Gastrocnemius medialis (tissue), 4 donors: ENCODE results near the gene SLC45A2. TPM values are rescaled to one million over a fixed set of nuclear protein-coding genes. Genes with fewer than 3 reads are reported as not detected.

Source experiments
- ATAC-seq, 2 donors: fragments of 150-250 bp; one replicate each; pipeline ENCODE4 v1.9.1; 2016
- DNase-seq, 2 donors: peaks; one replicate each; pipeline ENCODE4 v3.0.0-alpha.2; 2019
- H3K27ac ChIP-seq, 4 donors: fragments of 200-600 bp; sonication (generic); 1 replicate in 1 of 4; 2 replicates in 3 of 4; pipeline ENCODE4 v1.5.1; 2016 to 2018; ENCODE audit warnings: mild to moderate bottlenecking in 2 of 4, moderate library complexity in 1 of 4
- H3K27me3 ChIP-seq, 3 donors: fragments of 200-600 bp; sonication (generic) in 2 of 3; 1 replicate in 1 of 3; 2 replicates in 2 of 3; pipeline versions ENCODE4 v1.5.1 to v1.6.0; 2016 to 2019; ENCODE audit warnings: mild to moderate bottlenecking in 1 of 3, moderate library complexity in 1 of 3
- H3K36me3 ChIP-seq, 2 donors: fragments of 200-600 bp; sonication (generic) in 1 of 2; one replicate each; pipeline ENCODE4 v1.5.1; 2017 to 2018
- H3K4me1 ChIP-seq, 2 donors: fragments of 200-600 bp; sonication (generic) in 1 of 2; one replicate each; pipeline ENCODE4 v1.5.1; 2016 to 2017; ENCODE audit warnings: mild to moderate bottlenecking in 2 of 2
- H3K4me3 ChIP-seq, 4 donors: fragments of 200-600 bp; sonication (generic) in 3 of 4; 1 replicate in 1 of 4; 2 replicates in 3 of 4; pipeline ENCODE4 v1.5.1; 2016 to 2019; ENCODE audit warnings: mild to moderate bottlenecking in 2 of 4
- H3K9me3 ChIP-seq, 3 donors: fragments of 200-600 bp; sonication (generic) in 2 of 3; 1 replicate in 1 of 3; 2 replicates in 2 of 3; pipeline ENCODE4 v1.5.1; 2016 to 2019
- CTCF ChIP-seq, 5 experiments: fragments of 450-650 bp in 3 of 5; fragments of 200-600 bp in 2 of 5; sonication (generic) in 2 of 5; IDR thresholded peaks in 4 of 5; conservative IDR thresholded peaks in 1 of 5; 1 replicate in 4 of 5; 2 replicates in 1 of 5; pipeline ENCODE4 v1.5.1; 2016 to 2019; ENCODE audit warnings: antibody characterized with exemption in 5 of 5, mild to moderate bottlenecking in 3 of 5, moderate library complexity in 3 of 5
- POLR2A ChIP-seq, 2 donors: fragments of 450-650 bp; IDR thresholded peaks; one replicate each; pipeline ENCODE4 v1.6.1; 2017; ENCODE audit warnings: antibody characterized with exemption in 2 of 2, mild to moderate bottlenecking in 2 of 2, moderate library complexity in 2 of 2
- in situ Hi-C, 4 donors: fragments of 200-750 bp; cut with MboI; loops; one replicate each; pipeline versions ENCODE4 v1.15.0 to v1.8.0; 2017; ENCODE audit warnings: low sequenced_read_pairs in 4 of 4
- intact Hi-C: fragments of 100-400 bp; cut with DNase I; formaldehyde crosslinking; loops from one replicate; pipeline ENCODE4 v1.15.1; 2023; ENCODE audit warnings: low total_unique reads
- total RNA-seq, 4 donors: library from RNA; depleted of rRNA; stranded (reverse); fragments of >200 nt; gene quantifications; one replicate each; pipeline versions ENCODE4 v1.1.0 to v1.2.3, GENCODE V29; 2016

The SLC45A2 gene
- total RNA-seq, 4 donors from 2014 or later = not detected

GRCh38 chr5:34015120-34015822, 30.8 kb upstream of the SLC45A2 start:
- Histone ChIP-seq H3K4me1 (no peaks in the 10 kb centered on the region), H3K27me3 (no peaks in the 10 kb centered on the region), H3K9me3 (no peaks in the 10 kb centered on the region), H3K4me3 (no peak overlapping the region), H3K36me3 (no peaks in the 10 kb centered on the region), H3K27ac (no peak overlapping the region)
- intact Hi-C loops = no loop called here
- in situ Hi-C loops = loop anchor here in 3 of 4 donors (25.0 kb wide), 2 partner anchors 447 to 897 kb away; partner anchors contain the start of genes BRIX1 (in 2 of the 3) and RAD1 (in 2 of the 3)
- TF ChIP-seq POLR2A (IDR thresholded peaks at IDR 0.05) (no peak), CTCF (IDR thresholded peaks at IDR 0.05 in 4 of 5, conservative IDR thresholded peaks at IDR 0.05 in 1 of 5) (no peak)
- DNase-seq = no peak
- ATAC-seq = no peak

- H3K27ac ChIP-seq = no peak overlapping the region
- no peaks in the 10 kb centered on the region for H3K9me3 ChIP-seq
- TF ChIP-seq POLR2A (IDR thresholded peaks at IDR 0.05) = no peak
- no peak for TF ChIP-seq CTCF (IDR thresholded peaks at IDR 0.05 in 4 of 5, conservative IDR thresholded peaks at IDR 0.05 in 1 of 5)
- ATAC-seq (no peak), DNase-seq (no peak)
- in situ Hi-C loops (loop anchor here in 3 of 4 donors (25.0 kb wide), 2 partner anchors 448 to 898 kb away; partner anchors contain the start of genes BRIX1 (in 2 of the 3) and RAD1 (in 2 of the 3)), intact Hi-C loops (no loop called here)
- no peaks in the 10 kb centered on the region for H3K27me3 ChIP-seq
- no peaks in the 10 kb centered on the region for H3K4me1 ChIP-seq
- H3K4me3 ChIP-seq = no peak overlapping the region
- no peaks in the 10 kb centered on the region for H3K36me3 ChIP-seq
Observed at GRCh38 chr5:34014626-34015025, 30.1 kb upstream of the SLC45A2 start.

DNA sequence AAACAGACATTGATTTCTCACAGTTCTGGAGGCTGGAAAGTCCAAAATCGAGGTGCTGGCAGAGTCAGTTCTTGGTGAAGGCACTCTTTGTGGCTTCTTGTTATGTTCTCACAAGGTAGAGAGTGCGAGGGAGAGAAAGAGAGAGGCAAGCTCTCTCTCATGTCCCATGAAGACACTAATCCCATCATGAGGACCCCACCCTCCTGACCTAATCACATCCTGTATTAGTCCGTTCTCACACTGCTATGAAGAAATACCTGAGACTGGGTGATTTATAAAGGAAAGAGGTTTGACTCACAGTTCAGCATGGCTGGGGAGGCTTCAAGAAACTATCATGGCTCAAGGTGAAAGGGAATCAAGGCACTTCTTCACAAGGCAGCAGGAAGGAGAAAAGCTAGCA, 29.1 kb upstream of the SLC45A2 start:
- H3K4me3 ChIP-seq = no peak overlapping the region
- H3K36me3 ChIP-seq = no peaks in the 10 kb centered on the region
- intact Hi-C loops (no loop called here), in situ Hi-C loops (loop anchor here in 3 of 4 donors (25.0 kb wide), 2 partner anchors 449 to 899 kb away; partner anchors contain the start of genes BRIX1 (in 2 of the 3) and RAD1 (in 2 of the 3))
- no peak overlapping the region for H3K27ac ChIP-seq
- ATAC-seq (no peak), DNase-seq (no peak)
- peaks cover 4 to 5% of the 10 kb centered on the region in 2 donors for H3K4me1 ChIP-seq
- no peaks in the 10 kb centered on the region for H3K9me3 ChIP-seq
- no peaks in the 10 kb centered on the region for H3K27me3 ChIP-seq
- TF ChIP-seq POLR2A (IDR thresholded peaks at IDR 0.05) (no peak), CTCF (IDR thresholded peaks at IDR 0.05 in 4 of 5, conservative IDR thresholded peaks at IDR 0.05 in 1 of 5) (no peak)

- no peak for DNase-seq
- H3K4me3 ChIP-seq = no peak overlapping the region
- peaks cover 5 to 6% of the 10 kb centered on the region in 2 donors for H3K4me1 ChIP-seq
- intact Hi-C loops (no loop called here), in situ Hi-C loops (loop anchor here in 3 of 4 donors (25.0 kb wide), 2 partner anchors 450 to 900 kb away; partner anchors contain the start of genes BRIX1 (in 2 of the 3) and RAD1 (in 2 of the 3))
- H3K36me3 ChIP-seq = no peaks in the 10 kb centered on the region
- ATAC-seq = no peak
- H3K9me3 ChIP-seq = no peaks in the 10 kb centered on the region
- no peaks in the 10 kb centered on the region for H3K27me3 ChIP-seq
- H3K27ac ChIP-seq = no peak overlapping the region
- TF ChIP-seq POLR2A (IDR thresholded peaks at IDR 0.05) = no peak
- TF ChIP-seq CTCF (IDR thresholded peaks at IDR 0.05 in 4 of 5, conservative IDR thresholded peaks at IDR 0.05 in 1 of 5) = no peak
Observed at GRCh38 chr5:34012791-34013190, 28.3 kb upstream of the SLC45A2 start.
